Right lobe of liver (tissue), 4 donors: ENCODE results near the gene SUPT4H1.

Experiments
- POLR2A ChIP-seq: fragments of 450-650 bp; IDR thresholded peaks from one replicate; pipeline ENCODE4 v1.6.1; 2017; ENCODE audit warnings: antibody characterized with exemption, mild to moderate bottlenecking
- TF ChIP-seq, protein P1 (sequence below), 4 donors: fragments of 200-600 bp in 3 of 4; fragments of 450-650 bp in 1 of 4; IDR thresholded peaks; one replicate each; pipeline versions ENCODE4 v1.5.1 to v1.8.0; 2016 to 2022; ENCODE audit warnings: antibody characterized with exemption in 4 of 4, mild to moderate bottlenecking in 2 of 4
- donor health status: DM: no; HTN: no; CAD: no.
- donor health status: DM: no; HTN: no; CAD: no.
- donor health status: DM: no; HTN: yes; CAD: no.

DNA sequence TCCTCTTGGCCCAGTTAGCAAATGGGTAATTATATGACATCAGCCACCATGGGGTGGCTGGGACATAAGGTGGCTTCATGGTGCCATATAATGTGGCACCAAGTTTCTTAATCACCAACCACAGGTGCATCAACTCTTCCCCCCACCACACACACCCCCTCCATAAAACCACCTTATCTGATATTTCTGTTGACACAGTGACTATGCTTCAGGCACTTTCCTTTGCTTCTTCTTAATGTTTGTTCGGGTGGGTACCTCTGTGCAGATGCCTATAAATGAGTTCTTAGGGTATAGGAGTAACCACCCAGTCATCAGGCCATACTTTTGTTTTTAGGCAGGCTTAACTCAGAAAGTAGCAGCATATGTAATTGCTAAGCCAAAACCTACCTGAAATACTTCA lies 35.8 kb upstream of the SUPT4H1 start:
- TF ChIP-seq, protein P1, sequence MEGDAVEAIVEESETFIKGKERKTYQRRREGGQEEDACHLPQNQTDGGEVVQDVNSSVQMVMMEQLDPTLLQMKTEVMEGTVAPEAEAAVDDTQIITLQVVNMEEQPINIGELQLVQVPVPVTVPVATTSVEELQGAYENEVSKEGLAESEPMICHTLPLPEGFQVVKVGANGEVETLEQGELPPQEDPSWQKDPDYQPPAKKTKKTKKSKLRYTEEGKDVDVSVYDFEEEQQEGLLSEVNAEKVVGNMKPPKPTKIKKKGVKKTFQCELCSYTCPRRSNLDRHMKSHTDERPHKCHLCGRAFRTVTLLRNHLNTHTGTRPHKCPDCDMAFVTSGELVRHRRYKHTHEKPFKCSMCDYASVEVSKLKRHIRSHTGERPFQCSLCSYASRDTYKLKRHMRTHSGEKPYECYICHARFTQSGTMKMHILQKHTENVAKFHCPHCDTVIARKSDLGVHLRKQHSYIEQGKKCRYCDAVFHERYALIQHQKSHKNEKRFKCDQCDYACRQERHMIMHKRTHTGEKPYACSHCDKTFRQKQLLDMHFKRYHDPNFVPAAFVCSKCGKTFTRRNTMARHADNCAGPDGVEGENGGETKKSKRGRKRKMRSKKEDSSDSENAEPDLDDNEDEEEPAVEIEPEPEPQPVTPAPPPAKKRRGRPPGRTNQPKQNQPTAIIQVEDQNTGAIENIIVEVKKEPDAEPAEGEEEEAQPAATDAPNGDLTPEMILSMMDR (IDR thresholded peaks at IDR 0.05): no peak
- no peak for TF ChIP-seq POLR2A
